Fibroblast of skin of left quadriceps (primary cell): ENCODE results near the gene TIGD6.
"Not testable (repeated sequence)": the region's sequence is repeated elsewhere in the genome, so short reads cannot be mapped to it uniquely, and the experiment has no call there.

ENCODE experiments used
- DNase-seq, 2 experiments: peaks; one replicate each; pipeline ENCODE4 v3.0.0-alpha.2; 2013; ENCODE audit warnings: low read depth in 2 of 2

TIGD6 gene

DNA sequence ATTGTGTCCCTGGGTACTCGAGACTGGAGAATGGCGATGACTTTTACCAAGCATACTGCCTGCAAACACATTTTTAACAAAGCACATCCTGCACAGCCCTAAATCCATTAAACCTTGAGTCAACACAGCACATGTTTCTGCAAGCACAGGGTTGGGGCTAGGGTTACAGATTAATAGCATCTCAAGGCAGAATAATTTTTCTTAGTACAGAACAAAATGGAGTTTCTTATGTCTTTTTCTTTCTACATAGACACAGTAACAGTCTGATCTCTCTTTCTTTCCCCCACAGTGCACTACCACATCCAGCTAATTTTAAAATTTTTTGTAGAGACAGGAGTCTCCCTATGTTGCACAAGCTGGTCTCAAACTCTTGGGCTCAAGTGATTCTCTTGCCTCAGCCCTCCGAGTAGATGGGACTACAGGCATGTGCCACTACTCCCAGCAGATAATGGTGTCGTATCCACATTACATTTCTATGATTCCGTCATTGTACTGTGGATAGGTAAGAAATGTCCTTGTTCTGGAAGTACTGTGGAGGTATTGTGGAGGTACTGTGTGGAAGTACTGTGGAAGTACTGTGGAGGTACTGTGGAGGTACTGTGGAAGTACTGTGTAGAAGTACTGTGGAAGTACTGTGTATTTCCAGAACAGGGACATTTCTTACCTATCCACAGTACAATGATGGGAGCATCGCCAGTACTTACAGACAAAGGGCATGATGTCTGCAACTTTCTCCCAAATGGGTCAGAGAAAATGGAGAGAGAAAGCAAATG lies 57.1 kb downstream of the TIGD6 start:
- not testable (repeated sequence) for DNase-seq
